Type B pancreatic cell (in vitro differentiated cells): ENCODE results near the gene RNF212. TPM values are rescaled to one million over a fixed set of nuclear protein-coding genes. Genes with fewer than 3 reads are reported as not detected.
"Not testable (repeated sequence)": the region's sequence is repeated elsewhere in the genome, so short reads cannot be mapped to it uniquely, and the experiment has no call there.

ENCODE experiments used
- DNase-seq: peaks from one replicate; pipeline ENCODE4 v3.0.0; 2021; ENCODE audit warnings: mixed read lengths; ENCODE audit not compliant: unreplicated experiment; ENCODE audit errors: extremely low spot score
- H3K27ac Mint-ChIP-seq: 2 replicates; pipeline ENCODE4 v1.8.0; 2021; ENCODE audit warnings: mild to moderate bottlenecking, mixed read lengths
- H3K27me3 Mint-ChIP-seq: 2 replicates; pipeline ENCODE4 v1.8.0; 2021; ENCODE audit warnings: mixed read lengths
- H3K36me3 Mint-ChIP-seq: 2 replicates; pipeline ENCODE4 v1.8.0; 2021; ENCODE audit warnings: mixed read lengths
- H3K4me1 Mint-ChIP-seq: one replicate; pipeline ENCODE4 v1.8.0; 2021; ENCODE audit warnings: mixed read lengths; ENCODE audit not compliant: unreplicated experiment
- H3K4me3 Mint-ChIP-seq: 2 replicates; pipeline ENCODE4 v1.8.0; 2021; ENCODE audit warnings: mild to moderate bottlenecking, mixed read lengths
- H3K9me3 Mint-ChIP-seq: 2 replicates; pipeline ENCODE4 v1.8.0; 2021; ENCODE audit warnings: mixed read lengths
- total RNA-seq: library from RNA; stranded (reverse); gene quantifications from 2 replicates; pipeline ENCODE4 v1.2.1, GENCODE V29; 2021; ENCODE audit warnings: low replicate concordance
- TF ChIP-seq, protein P1 (sequence below): fragments of 200-600 bp; sonication (generic); conservative IDR thresholded peaks from 2 replicates; pipeline ENCODE4 v1.5.0; 2021; ENCODE audit warnings: antibody characterized with exemption, mild to moderate bottlenecking

RNF212 gene
- total RNA-seq, 1 donor from 2014 or later = 3.5 TPM

DNA sequence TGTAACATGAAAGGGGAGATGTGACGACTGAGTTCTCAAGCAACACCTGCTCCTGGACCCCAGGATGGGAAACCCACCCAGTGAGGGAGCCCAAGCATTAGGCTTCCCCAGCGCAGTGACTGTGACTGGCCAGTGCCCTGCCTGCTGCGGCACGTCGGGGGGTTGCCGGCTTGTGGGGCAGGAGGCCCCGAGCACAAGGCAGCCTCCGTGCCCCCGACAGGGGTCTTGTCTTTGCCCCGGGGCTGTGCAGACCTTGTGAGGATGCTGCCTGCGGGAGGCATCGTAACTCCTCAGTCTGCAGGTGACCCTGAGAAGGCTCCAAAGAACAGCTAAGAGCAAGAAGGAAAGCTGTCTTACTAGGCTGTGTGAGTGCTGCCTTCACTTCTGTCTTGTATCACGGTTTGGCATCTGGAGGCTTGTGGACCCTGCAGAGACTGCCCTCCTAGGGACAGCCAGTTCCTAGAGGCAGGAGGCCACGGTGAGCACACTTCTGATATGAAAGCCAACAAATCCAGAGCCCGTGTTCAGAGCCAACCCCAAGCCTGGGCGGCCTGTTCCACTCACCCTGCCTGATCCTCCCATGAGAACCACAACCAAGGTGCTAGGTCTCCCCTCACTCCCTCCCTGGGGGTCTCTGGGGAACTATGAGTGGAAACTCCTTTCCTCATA is 54.2 kb downstream of the RNF212 start:
- no peaks in the 10 kb centered on the region for H3K36me3 Mint-ChIP-seq
- H3K27ac Mint-ChIP-seq = no peak overlapping the region
- DNase-seq = no peak
- no peak overlapping the region for H3K4me3 Mint-ChIP-seq
- peaks cover 9% of the 10 kb centered on the region for H3K4me1 Mint-ChIP-seq
- H3K9me3 Mint-ChIP-seq = no peaks in the 10 kb centered on the region
- TF ChIP-seq, protein P1, sequence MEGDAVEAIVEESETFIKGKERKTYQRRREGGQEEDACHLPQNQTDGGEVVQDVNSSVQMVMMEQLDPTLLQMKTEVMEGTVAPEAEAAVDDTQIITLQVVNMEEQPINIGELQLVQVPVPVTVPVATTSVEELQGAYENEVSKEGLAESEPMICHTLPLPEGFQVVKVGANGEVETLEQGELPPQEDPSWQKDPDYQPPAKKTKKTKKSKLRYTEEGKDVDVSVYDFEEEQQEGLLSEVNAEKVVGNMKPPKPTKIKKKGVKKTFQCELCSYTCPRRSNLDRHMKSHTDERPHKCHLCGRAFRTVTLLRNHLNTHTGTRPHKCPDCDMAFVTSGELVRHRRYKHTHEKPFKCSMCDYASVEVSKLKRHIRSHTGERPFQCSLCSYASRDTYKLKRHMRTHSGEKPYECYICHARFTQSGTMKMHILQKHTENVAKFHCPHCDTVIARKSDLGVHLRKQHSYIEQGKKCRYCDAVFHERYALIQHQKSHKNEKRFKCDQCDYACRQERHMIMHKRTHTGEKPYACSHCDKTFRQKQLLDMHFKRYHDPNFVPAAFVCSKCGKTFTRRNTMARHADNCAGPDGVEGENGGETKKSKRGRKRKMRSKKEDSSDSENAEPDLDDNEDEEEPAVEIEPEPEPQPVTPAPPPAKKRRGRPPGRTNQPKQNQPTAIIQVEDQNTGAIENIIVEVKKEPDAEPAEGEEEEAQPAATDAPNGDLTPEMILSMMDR = no peak
- H3K27me3 Mint-ChIP-seq = peaks cover 50% of the 10 kb centered on the region

DNA sequence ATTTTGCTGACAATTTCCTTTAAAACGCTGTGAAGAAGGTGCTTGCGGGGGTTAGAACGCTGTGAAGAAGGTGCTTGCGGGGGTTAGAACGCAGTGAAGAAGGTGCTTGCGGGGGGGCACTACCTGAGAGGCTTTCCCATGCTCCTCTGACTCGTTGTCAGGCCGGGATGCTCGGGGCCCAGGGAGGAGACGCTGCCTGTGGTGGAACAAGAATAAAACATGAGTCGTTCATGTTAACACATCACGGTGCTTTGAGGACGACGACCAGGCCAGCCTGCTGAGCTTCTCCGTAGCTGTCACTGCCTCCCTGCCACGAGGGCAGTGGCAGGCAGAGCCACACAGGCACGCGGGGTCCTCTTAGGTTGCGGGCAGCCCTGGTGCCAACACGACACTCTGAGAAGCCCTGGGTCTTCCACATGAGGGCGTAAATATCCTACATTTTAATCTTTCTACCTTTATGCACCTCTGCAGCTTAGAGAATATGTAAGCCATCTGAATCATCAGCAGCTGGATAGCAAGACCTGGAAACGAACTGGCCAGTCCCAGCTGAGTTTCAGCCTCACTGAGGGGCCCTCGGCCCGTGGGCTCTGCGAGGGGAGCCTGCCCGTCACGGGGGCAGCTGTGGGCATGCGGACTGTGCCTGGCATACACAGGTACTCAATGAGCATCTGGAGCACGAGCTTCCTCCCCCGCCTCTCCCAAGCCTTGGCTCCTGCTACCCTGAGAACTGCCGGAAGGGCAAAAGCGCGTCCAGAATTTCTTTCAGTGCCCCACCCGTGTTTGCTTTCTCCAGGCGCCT is 55.0 kb downstream of the RNF212 start:
- Mint-ChIP-seq H3K9me3 (no peaks in the 10 kb centered on the region), H3K27me3 (peaks cover 48% of the 10 kb centered on the region), H3K4me1 (peaks cover 9% of the 10 kb centered on the region), H3K4me3 (no peak overlapping the region), H3K27ac (no peak overlapping the region), H3K36me3 (no peaks in the 10 kb centered on the region)
- TF ChIP-seq, protein P1 = no peak
- no peak for DNase-seq

DNA sequence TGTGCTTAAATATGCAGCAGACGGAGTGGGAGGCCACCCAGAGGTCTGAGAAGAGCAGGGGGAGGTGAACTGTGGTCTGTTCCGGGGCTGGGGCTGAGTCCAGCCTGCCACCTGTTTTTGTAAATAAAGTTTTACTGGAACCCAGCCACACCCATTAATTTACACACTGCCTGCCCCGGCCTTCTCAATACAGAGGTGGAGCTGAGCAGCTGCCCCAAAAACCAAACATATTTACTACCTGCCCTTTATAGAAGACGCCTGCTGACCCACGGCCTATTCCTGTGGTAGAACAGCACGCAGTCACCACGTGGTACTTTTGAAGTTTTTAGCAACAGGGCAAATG is 56.0 kb downstream of the RNF212 start:
- Mint-ChIP-seq H3K9me3 (no peaks in the 10 kb centered on the region), H3K27ac (no peak overlapping the region), H3K27me3 (peaks cover 49% of the 10 kb centered on the region)

DNA sequence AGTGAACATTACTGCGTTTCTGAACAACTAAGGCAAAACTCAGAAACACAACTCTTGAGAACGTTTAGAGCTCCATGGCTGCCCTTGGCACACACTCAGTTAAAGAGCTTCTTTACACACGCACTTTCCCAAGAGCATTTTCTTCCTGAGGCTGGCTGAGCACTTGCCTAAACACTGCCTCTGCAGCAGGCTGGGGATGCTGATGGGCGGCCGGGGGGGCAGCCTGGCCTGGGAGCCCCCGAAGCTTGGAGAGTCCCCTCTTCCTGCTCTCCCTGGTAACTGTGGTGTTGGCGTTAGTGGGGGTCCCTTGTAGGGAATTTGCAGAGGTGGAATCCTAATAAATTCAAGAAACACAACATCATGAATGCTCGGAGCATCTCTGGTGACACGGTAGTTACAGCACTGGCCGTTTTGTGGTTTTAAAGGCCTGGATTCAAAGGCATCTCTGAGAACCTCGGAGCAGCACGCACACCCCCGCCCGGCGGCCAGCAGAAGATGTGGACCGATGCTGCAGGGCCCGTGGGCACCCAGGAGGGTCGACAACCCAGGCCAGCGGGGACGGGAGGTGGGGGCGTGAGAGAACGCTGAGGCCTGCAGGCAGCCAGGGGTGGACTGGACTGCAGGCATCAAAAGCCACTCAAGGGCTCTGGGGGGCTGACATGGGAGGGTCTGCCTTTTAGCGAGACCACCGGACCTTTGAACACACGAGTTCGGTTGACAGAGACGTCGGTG is 56.5 kb downstream of the RNF212 start:
- no peaks in the 10 kb centered on the region for H3K9me3 Mint-ChIP-seq
- TF ChIP-seq, protein P1 = no peak
- no peak overlapping the region for H3K27ac Mint-ChIP-seq
- no peak overlapping the region for H3K4me3 Mint-ChIP-seq
- no peaks in the 10 kb centered on the region for H3K36me3 Mint-ChIP-seq
- H3K4me1 Mint-ChIP-seq = peaks cover 8% of the 10 kb centered on the region
- DNase-seq = no peak
- H3K27me3 Mint-ChIP-seq = peaks cover 47% of the 10 kb centered on the region

More for the DNA sequence above, 56.0 kb downstream of the RNF212 start:
- no peak for DNase-seq
- H3K36me3 Mint-ChIP-seq = no peaks in the 10 kb centered on the region
- H3K4me1 Mint-ChIP-seq = peaks cover 12% of the 10 kb centered on the region
- TF ChIP-seq, protein P1 = no peak
- no peak overlapping the region for H3K4me3 Mint-ChIP-seq

DNA sequence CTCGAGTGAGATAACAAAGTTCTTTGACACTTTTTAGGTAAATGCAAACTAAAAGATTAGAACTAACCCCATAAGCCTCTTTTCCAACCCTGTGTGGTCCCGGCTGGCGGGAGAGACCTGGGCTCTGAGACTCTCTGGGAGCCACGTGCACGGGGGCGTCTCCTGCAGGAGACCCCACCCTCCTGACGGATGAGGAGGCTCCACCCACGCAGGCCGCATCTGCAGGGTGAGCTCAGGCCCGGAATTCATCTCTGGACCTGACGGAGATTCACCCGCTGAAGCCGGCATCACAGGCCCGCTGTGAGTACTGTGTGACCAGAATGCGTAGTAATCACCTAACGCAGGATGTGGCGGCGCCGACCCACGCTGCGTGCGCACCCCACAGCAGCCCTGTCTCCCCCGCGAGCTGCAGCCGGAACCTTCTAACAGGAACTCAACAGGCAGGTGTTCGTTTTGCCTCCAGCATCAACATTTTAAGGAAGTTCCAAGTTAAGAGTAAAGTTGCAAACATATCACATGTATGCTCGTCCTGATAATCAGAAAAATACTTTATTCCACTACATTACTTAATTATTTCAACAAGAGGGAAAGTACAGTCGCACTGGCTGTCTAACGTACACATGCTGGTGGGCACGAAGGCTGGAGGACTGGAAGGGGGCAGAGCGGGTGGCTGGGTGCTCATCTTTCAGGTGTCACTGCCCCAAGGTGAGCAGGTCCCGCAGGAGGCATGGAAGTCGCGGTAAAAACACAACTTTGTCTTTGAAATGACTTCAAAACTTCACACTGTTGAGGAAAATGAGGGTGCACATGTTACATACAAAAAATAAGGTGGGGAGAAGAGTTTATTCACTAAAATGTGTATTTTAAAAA is 57.4 kb downstream of the RNF212 start:
- H3K4me1 Mint-ChIP-seq = peaks cover 8% of the 10 kb centered on the region
- no peak overlapping the region for H3K4me3 Mint-ChIP-seq
- no peak overlapping the region for H3K27ac Mint-ChIP-seq
- H3K27me3 Mint-ChIP-seq = peaks cover 54% of the 10 kb centered on the region
- no peaks in the 10 kb centered on the region for H3K36me3 Mint-ChIP-seq
- no peaks in the 10 kb centered on the region for H3K9me3 Mint-ChIP-seq
- DNase-seq = no peak
- TF ChIP-seq, protein P1 = no peak

DNA sequence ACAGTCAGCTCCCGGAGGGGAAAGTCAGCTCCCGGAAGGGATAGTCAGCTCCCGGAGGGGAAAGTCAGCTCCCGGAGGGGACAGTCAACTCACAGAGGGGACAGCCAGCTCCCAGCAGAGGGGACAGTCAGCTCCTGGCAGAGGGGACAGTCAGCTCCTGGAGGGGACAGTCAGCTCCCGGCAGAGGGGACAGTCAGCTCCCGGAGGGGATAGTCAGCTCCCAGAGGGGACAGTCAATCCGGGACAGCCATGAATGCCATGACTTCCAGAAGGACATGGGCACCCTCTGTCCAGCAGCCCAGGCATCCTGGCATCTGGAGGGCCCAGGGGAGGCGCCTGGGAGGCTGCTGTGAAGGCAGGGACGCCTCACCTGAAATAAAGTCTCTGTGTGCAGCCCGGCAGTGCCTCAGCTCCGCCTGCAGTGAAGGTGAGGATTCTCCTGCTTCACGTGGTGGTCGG is 58.1 kb downstream of the RNF212 start:
- not testable (repeated sequence) for H3K9me3 Mint-ChIP-seq, H3K36me3 Mint-ChIP-seq, H3K4me1 Mint-ChIP-seq, H3K27ac Mint-ChIP-seq, DNase-seq, H3K4me3 Mint-ChIP-seq
- peaks cover 58% of the 10 kb centered on the region for H3K27me3 Mint-ChIP-seq

DNA sequence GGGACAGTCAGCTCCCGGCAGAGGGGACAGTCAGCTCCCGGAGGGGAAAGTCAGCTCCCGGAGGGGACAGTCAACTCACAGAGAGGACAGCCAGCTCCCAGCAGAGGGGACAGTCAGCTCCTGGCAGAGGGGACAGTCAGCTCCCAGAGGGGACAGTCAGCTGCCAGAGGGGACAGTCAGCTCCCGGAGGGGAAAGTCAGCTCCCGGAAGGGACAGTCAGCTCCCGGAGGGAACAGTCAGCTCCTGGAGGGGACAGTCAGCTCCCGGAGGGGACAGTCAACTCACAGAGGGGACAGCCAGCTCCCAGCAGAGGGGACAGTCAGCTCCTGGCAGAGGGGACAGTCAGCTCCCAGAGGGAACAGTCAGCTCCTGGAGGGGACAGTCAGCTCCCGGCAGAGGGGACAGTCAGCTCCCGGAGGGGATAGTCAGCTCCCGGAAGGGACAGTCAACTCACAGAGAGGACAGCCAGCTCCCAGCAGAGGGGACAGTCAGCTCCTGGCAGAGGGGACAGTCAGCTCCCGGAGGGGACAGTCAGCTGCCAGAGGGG is 58.6 kb downstream of the RNF212 start:
- DNase-seq, H3K36me3 Mint-ChIP-seq, H3K27ac Mint-ChIP-seq, H3K9me3 Mint-ChIP-seq, H3K4me3 Mint-ChIP-seq, H3K4me1 Mint-ChIP-seq: not testable (repeated sequence)
- peaks cover 61% of the 10 kb centered on the region for H3K27me3 Mint-ChIP-seq
